Endothelial cell (in vitro differentiated cells): ENCODE results near the gene RAE1. TPM values are rescaled to one million over a fixed set of nuclear protein-coding genes. Genes with fewer than 3 reads are reported as not detected.

Source experiments
- DNase-seq: peaks from one replicate; pipeline ENCODE4 v3.0.0; 2021; ENCODE audit warnings: low spot score
- H3K27ac Mint-ChIP-seq: one replicate; pipeline ENCODE4 v1.8.0; 2021; ENCODE audit warnings: mixed read lengths, inconsistent platforms; ENCODE audit not compliant: unreplicated experiment
- H3K27me3 Mint-ChIP-seq: one replicate; pipeline ENCODE4 v1.8.0; 2021; ENCODE audit warnings: mild to moderate bottlenecking, moderate library complexity, mixed read lengths, inconsistent platforms; ENCODE audit not compliant: unreplicated experiment
- H3K36me3 Mint-ChIP-seq: one replicate; pipeline ENCODE4 v1.8.0; 2021; ENCODE audit warnings: mild to moderate bottlenecking, low read depth, mixed read lengths, inconsistent platforms; ENCODE audit not compliant: unreplicated experiment
- H3K4me1 Mint-ChIP-seq: one replicate; pipeline ENCODE4 v1.8.0; 2021; ENCODE audit warnings: mild to moderate bottlenecking, mixed read lengths, inconsistent platforms; ENCODE audit not compliant: unreplicated experiment
- H3K4me3 Mint-ChIP-seq: one replicate; pipeline ENCODE4 v1.8.0; 2021; ENCODE audit warnings: mild to moderate bottlenecking, mixed read lengths, inconsistent platforms; ENCODE audit not compliant: unreplicated experiment
- H3K9me3 Mint-ChIP-seq: one replicate; pipeline ENCODE4 v1.8.0; 2021; ENCODE audit warnings: mixed read lengths, inconsistent platforms; ENCODE audit not compliant: unreplicated experiment
- long read RNA-seq: library from polyadenylated mRNA; unstranded; transcript quantifications from one replicate; pipeline ENCODE4 v2.0.0, GENCODE V29; 2020; ENCODE audit not compliant: unreplicated experiment
- total RNA-seq: library from RNA; stranded (reverse); fragmentation: NEBNext Ultra II Directional; extraction: Animal tissue kit (Norgen Biotek cat#: 25700); gene quantifications from one replicate; pipeline ENCODE4 v1.2.1, GENCODE V29; 2021; ENCODE audit not compliant: unreplicated experiment
- TF ChIP-seq, protein P1 (sequence below): fragments of 200-600 bp; sonication (generic); IDR thresholded peaks from one replicate; pipeline ENCODE4 v1.5.0; 2021; ENCODE audit warnings: antibody characterized with exemption; ENCODE audit not compliant: unreplicated experiment

Gene RAE1
- total RNA-seq, result 32.1 TPM
- long read RNA-seq, transcript RAE1-203 (12 exons, 2,639 nt), result major isoform, 65 of 71 reads
- long read RNA-seq, partial matches to known transcripts, result 2 of 71 reads
- long read RNA-seq, other reads (novel, unspliced or antisense), result 2 of 71 reads

GRCh38 chr20:57351042-57351783 is at the start of gene RAE1:
Gene RAE1 (plus strand): TSS chr20:57351255. CDS start chr20:57354039, 2,784 bp downstream.
- H3K27ac Mint-ChIP-seq, result peak within 1 kb of the TSS; percentile 92
- peak; percentile 88 for DNase-seq
- TF ChIP-seq, protein P1, sequence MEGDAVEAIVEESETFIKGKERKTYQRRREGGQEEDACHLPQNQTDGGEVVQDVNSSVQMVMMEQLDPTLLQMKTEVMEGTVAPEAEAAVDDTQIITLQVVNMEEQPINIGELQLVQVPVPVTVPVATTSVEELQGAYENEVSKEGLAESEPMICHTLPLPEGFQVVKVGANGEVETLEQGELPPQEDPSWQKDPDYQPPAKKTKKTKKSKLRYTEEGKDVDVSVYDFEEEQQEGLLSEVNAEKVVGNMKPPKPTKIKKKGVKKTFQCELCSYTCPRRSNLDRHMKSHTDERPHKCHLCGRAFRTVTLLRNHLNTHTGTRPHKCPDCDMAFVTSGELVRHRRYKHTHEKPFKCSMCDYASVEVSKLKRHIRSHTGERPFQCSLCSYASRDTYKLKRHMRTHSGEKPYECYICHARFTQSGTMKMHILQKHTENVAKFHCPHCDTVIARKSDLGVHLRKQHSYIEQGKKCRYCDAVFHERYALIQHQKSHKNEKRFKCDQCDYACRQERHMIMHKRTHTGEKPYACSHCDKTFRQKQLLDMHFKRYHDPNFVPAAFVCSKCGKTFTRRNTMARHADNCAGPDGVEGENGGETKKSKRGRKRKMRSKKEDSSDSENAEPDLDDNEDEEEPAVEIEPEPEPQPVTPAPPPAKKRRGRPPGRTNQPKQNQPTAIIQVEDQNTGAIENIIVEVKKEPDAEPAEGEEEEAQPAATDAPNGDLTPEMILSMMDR, result no peak
- H3K36me3 Mint-ChIP-seq, result peaks cover 17% of the 10 kb centered on the region
- H3K9me3 Mint-ChIP-seq, result no peaks in the 10 kb centered on the region
- peaks cover 11% of the 10 kb centered on the region for H3K4me1 Mint-ChIP-seq
- peak within 1 kb of the TSS; percentile 98 for H3K4me3 Mint-ChIP-seq
- peaks cover 4% of the 10 kb centered on the region for H3K27me3 Mint-ChIP-seq

DNA sequence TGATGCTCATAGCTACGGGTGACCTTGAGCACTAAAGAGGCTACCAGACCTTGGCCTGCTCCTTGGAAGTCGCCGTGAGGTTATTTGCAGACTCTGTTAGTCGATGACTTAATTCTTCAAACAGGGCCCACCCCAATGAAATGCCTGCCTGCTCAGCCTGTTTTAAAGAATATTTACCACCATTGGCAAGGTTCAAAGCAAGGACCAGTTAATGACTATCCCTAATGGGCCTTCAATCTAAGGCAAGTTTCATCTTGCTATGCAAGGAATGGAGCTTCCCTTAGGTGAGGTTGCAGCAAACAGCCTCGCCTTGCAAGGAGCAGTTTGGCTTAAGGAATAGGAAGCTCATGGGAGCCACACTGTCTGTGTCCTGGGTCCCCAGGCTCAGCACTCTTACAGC is 44.3 kb upstream of the RAE1 start:
- no peak overlapping the region for H3K27ac Mint-ChIP-seq
- no peaks in the 10 kb centered on the region for H3K4me1 Mint-ChIP-seq
- H3K36me3 Mint-ChIP-seq, result no peaks in the 10 kb centered on the region
- no peak for DNase-seq
- no peaks in the 10 kb centered on the region for H3K27me3 Mint-ChIP-seq
- TF ChIP-seq, protein P1, result no peak
- no peaks in the 10 kb centered on the region for H3K9me3 Mint-ChIP-seq
- no peak overlapping the region for H3K4me3 Mint-ChIP-seq

DNA sequence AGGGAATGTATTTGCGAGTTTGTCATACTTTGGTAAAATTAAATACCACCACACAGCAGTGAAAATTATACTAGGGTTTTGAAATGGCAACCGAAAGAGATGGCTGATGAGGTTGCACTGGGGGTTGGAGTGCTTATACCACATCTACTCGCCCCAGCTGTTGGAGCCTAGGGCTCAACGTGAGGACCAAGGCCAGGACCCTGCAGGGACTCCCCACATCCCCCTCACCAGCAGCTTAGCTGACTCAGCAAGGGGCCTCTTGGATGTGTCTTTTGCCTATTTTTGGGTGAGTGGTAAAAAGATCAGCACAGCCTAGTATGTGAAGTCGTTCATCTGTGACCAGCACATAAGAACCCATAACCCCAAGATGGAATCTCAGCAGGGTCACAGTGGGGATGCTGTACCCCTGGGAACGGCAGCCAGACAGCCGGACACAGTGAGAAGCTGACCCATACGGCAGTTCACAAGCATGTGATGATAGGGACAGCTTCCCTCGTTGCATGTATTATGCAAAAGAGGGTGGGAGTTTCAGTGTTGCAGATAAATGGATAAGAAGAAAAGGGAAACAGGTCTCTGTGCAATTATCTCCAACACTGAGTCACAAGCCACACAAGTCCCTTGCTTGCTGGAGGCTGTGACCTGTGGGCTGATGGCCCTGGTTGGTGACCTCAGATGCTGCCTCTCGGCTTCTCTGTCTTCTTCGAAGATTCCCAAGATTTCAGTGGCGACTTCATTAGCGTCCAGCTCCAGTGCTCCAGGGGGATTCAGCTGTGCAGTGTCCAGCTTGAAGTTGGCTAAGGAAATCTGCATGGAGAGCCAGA is 42.4 kb upstream of the RAE1 start:
- no peak for DNase-seq
- no peaks in the 10 kb centered on the region for H3K9me3 Mint-ChIP-seq

DNA sequence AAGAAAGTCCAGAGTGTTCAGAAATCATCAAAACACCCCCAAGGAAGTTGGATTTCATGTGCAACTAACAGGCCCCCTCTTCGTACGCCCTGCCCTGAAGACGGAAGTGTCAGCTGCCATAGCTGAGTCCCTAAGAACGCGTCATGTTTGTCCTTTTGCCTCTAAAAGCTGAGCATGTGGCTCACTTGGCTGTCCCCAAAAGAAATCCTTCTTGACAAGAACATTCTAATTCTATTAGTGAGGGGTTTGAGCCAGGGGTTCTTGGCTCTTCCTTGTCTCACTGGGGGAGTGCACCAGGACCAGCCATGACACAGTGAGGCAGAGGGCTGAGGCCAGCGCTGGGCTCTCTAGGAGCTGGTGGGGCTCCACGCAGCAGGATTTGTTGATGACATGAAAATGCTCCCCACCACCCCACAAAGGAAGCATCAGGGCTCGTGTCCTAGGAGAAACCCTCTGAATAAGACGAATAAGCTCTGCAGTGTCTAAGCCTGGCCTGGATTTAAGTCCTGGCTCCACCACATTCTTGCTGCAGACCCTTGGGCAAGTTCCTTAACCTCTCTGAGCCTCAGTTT is 41.4 kb upstream of the RAE1 start:
- Mint-ChIP-seq H3K4me1 (no peaks in the 10 kb centered on the region), H3K4me3 (no peak overlapping the region), H3K27ac (no peak overlapping the region), H3K36me3 (no peaks in the 10 kb centered on the region), H3K9me3 (no peaks in the 10 kb centered on the region), H3K27me3 (no peaks in the 10 kb centered on the region)
- DNase-seq, result no peak
- TF ChIP-seq, protein P1, result no peak

More for the DNA sequence above, 42.4 kb upstream of the RAE1 start:
- H3K27me3 Mint-ChIP-seq, result no peaks in the 10 kb centered on the region
- H3K4me3 Mint-ChIP-seq, result no peak overlapping the region
- TF ChIP-seq, protein P1, result no peak
- H3K4me1 Mint-ChIP-seq, result no peaks in the 10 kb centered on the region
- H3K36me3 Mint-ChIP-seq, result no peaks in the 10 kb centered on the region
- no peak overlapping the region for H3K27ac Mint-ChIP-seq
